ENCODE results near the gene RABGAP1.
"Not testable (repeated sequence)": the region's sequence is repeated elsewhere in the genome, so short reads cannot be mapped to it uniquely, and the experiment has no call there.

RABGAP1 gene

DNA sequence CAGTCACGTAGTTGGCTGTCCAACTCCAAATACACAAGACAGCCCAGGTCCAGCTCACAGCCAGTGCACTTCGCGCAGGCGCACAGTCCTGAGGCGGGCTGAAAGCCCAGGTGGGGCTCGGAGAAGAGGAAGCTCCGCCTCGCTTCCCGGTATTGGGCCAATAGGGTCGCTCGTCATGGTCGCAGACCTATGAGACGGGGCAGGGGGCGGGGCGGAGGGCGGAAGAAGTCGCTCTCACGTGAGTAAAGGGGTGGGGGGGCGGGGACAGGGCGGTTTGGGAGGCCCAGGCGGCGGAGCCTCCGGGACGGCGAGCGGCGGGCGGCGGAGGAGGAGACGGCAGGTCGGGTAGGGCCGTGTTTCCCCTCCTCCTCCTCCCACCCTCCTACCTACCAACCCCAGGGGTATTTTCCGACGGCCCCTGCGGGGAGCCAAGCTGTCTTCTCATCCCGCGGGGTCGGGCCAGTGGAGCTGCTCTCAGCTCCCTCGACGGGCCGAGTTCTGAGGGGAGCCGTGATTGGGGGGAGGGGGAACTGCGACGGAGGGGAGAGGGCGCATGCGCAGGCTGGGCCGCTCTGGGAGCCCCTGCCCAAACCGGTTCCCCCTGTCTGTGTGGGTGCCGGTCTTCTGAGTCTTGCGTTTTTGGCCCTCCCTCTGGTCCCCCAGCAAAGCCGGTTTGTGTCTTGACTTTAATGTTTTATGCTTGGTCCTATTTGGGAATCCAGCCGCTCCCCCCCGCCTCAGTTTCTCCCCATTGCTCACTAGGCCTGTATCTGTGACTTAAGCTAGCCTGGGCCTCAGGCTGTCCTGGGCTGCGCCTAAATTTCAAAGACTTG lies at the start of gene RABGAP1:
RABGAP1 (plus strand) TSS at position 272 of the 833 bp plus-strand sequence. CDS start 16,040 bp downstream, outside the sequence.
- peak; percentile 98 for DNase-seq

DNA sequence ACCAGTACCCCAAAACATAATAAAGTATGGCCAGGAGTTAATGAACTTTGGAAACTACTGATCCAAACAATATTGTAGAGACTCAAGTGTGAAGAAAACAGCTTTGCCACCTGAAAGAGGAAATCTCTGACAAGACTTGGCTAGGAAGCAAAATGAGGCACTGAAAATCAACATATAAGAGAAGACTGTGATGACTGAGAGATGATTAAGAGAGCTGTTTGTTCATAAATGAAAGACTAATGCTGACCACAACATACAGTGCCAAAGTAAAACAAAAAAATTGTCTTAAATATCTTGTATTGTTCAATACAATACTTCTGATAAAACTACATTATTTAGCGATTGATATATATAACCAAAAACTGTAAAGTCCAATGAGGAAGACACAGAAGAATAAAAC lies 42.9 kb upstream of the RABGAP1 start:
- DNase-seq: no peak

DNA sequence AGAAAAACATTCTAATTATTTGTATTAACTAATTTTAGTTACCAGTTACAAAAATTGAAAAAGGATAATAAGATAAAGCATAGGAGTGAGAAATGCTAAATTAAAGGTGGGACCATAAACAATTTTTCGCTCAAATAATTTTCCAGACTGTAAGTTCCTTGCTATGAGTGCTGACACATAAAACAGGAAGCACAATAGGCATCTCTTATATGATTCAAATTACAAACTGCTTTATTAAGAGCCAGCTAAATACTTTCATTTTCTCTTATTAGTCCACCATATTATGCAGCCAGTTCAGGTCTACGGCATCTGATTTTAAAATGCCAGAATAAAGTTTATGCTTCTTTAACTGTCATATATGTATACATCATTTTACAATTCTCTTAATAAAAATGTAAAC lies 40.0 kb upstream of the RABGAP1 start:
- DNase-seq: peak; percentile 39

DNA sequence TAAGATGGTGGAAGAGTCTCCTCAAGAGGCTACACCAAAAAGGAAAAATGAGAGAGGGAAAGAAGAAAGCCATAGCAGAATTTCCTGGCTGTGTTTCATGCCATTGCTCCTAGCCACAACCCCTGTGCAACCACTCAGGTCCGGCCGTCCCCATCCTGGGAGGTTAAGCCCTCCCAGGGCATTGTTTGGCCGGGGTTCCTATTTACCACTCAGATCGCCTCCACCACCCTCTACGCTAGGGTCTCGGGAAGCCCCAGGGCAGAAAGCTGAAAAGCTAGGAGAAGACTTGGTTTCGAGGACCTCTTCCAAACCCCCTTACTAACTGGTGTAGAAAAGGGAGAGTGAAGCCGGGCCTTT lies 36.4 kb upstream of the RABGAP1 start:
- peak; percentile 9 for DNase-seq

DNA sequence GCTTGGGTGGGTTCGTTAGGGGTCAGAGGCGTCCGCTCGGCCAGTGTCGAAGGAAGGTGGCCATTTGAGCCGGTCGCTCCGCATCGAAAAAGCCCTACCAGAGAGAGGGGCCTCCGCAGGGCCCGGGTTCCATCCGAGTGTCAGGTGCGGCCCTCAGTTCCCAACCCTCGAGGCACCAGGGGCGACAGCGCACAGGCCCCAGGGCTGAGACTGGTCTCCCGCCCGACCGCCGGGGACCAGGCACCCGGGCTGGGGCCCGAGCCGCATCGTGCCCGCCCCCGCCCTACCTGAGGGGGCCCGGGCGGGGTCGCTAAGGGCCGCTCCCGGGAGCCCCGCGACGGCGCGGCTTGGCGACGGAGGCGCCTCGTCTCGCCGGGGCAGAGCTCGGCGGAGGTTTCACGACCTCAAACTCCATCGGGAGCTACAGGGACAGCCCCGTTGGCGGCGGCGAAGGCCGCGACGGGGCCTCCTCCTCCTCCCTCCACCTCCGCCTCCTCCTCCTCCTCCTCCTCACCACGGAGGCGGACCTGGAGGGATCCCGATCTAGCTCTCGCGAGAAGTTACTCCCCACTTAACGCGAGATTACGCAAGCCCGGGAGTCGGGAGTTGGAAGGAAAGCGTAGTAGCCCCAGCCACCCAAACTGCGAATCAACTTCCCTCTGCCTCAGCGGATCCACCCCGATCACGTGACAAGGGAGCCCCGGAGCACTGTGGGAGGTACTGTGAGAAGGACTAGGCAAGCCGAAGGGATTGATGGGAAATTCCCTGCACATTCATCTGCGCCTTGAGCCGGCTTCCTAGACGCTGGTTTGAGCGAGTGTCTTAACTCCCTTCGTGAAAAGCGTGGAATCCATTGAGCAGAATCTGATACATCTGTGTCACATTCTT lies 35.8 kb upstream of the RABGAP1 start, which contains the start of gene RC3H2:
RC3H2 (minus strand) TSS at position 537 of the 888 bp plus-strand sequence. CDS start 7,850 bp downstream, outside the sequence.
- peak; percentile 99 for DNase-seq

DNA sequence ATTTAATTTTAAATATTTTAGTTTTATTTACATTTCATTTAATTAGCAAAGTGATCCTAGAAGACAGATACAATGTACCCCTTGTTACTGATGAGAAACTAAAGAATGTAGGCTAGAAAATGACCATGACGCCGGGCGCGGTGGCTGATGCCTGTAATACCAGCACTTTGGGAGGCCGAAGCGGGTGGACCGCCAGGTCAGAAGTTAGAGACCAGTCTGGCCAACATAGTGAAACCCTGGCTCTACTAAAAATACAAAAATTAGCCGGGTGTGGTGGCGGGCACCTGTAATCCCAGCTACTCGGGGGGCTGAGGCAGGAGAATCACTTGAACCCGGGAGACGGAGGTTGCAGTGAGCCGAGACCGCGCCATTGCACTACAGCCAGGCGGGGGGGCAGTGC lies 34.7 kb upstream of the RABGAP1 start:
- not testable (repeated sequence) for DNase-seq

DNA sequence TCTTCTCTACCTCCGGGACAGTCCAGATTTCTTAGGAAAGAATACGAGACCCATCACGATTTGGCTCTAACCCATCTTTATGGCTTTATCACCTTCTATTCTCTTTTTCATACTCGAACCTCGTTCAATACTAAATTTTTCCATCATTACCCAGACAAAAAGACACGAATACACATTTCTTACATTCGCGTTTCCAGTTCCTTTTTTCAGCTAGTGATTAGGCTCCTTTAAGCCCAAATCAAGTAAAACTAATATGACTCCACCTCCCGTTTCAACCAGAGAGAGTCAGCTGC lies 28.2 kb upstream of the RABGAP1 start:
- DNase-seq: no peak

DNA sequence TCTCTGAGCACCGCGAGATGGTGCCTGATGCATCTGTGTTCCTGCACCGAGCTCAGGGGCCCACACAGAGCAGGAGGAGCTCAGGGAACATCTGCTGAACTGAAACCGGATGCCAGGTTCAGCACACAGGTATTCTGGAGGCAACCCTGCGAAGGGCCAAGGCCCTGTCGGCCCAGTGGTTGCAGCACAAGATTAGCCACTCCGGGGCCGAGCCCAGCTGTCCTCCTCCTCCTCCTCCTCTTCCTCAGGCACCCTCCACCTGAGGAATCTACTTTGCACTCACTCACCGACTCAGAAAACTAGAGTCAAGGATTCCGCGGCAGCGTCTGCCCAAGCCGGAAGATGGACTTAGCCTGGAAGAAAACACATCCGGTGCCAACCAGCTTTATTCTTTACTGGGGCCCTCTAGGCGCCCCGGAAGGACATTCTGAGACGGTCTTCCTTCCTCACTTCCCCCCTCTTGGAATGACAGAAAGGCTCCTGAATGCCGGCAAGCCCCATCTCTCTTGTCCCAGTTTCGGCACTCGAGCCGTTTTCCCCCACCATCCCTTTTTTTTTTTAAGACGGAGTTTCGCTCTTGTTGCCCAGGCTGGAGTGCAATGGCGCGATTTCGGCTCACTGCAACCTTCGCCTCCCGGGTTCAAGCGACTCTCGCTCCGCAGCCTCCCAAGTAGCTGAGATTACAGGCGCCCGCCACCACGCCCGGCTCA lies 27.7 kb upstream of the RABGAP1 start, which contains the start of gene ZBTB6:
ZBTB6 (minus strand) TSS at position 360 of the 710 bp plus-strand sequence. CDS start 1,251 bp downstream, outside the sequence.
- peak; percentile 76 for DNase-seq

DNA sequence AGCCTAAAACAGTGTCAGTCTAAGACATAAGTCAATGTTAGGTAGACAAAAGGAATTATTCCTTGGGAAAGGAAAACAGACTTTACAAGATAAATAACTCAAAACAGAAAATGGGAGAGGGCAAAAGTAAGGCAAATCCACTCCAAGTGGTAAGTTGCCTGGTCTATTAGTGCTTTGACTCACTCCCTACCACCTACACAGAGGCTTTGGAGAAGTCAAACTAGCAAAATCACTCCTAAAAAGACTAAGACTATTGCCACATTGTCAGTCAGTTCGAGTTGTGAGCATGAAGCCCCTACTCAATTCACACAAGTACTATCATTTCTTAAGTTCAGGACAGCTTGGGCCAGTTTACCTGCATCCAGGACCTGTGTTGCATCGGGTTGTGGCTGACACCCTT lies 22.5 kb upstream of the RABGAP1 start:
- DNase-seq: no peak

DNA sequence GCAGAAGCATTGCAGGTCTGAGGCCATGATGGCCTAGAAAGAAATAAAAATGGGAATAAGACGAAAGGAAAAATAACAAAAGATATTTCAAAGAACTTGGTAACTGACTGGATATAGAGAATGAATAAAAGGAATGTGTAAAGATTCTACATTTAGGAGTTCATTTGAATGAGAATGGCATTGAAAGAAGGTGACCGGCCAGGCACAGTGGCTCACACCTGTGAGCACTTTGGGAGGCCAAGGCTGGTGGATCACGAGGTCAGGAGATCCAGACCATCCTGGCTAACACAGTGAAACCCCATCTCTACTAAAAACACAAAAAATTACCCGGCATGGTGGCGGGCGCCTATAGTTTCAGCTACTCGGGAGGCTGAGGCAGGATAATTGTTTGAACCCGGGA lies 18.1 kb upstream of the RABGAP1 start:
- DNase-seq: no peak

DNA sequence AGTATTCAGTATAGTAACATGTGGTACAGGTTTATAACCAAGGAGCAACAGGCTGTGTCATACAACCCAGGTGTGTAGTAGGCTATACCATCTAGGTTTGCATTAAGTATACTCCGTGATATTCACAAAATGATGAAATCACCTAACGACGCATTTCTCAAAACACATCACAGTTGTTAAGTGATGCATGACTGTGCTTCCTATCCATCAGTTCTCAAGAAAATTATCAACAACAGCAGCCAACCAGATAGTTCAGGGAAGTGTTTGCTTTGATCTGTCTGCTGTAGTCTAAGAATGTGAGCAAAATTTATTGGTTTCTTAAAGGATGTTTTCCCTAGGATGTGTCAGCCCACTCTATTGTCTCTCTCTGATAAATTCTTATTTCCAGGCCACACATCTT lies 16.9 kb upstream of the RABGAP1 start:
- DNase-seq: no peak

DNA sequence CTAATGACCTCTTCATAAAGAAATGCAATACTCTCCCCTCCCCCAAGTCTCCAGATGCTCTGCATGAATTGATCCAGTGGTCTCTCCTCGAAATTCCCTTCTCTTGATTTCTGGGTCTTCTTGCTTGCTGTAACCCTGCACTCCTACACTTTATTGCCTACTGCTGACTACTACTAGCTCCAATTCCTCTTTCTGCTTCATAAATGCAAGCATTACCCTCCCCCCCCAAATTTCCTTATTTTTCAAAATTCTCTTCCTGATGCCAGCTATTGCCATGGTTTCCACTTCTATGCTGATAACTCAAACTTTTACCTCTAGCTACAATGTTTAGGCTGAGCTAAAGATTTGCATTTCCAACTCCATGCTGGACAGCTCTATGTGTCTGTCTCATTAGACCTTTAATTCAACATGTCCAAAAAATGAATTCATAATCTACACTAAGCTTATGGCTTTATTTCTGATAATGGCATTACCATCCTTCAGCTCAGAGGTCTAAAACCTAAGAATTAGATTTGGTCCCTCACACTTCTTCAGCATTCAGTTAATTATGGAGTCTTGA lies 10.9 kb upstream of the RABGAP1 start:
- DNase-seq: no peak

DNA sequence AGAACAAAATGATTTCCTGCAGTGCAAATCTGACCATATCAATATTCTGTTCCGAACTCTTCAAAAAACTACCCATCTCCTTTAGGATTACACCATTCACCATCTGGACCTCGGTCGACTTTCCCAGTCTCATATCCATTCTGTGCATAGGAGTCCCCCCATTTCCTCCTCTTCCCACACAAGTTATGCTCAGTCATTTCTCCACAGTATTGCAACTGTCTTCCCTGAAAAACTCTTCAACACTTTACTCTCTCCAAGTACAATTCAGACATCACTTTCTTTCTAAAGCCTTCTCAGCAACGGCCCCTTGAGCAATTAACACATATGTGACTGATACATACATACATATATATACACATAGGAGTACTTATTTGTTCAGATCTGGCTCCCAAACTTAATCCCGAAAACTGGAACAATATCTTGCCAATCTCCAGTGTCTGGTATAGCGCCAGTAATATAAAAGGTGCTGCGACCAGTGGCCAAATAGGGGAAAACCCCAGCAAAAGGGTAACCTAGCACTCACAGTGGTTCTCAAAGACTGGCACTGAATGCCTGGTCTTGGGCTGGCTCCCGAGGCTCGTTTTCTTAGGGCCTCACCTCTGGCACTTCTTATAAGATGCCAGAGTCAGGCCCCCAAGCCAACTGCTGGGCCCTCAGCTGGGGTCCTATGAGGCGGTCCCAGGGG lies 10.1 kb upstream of the RABGAP1 start:
- no peak for DNase-seq

DNA sequence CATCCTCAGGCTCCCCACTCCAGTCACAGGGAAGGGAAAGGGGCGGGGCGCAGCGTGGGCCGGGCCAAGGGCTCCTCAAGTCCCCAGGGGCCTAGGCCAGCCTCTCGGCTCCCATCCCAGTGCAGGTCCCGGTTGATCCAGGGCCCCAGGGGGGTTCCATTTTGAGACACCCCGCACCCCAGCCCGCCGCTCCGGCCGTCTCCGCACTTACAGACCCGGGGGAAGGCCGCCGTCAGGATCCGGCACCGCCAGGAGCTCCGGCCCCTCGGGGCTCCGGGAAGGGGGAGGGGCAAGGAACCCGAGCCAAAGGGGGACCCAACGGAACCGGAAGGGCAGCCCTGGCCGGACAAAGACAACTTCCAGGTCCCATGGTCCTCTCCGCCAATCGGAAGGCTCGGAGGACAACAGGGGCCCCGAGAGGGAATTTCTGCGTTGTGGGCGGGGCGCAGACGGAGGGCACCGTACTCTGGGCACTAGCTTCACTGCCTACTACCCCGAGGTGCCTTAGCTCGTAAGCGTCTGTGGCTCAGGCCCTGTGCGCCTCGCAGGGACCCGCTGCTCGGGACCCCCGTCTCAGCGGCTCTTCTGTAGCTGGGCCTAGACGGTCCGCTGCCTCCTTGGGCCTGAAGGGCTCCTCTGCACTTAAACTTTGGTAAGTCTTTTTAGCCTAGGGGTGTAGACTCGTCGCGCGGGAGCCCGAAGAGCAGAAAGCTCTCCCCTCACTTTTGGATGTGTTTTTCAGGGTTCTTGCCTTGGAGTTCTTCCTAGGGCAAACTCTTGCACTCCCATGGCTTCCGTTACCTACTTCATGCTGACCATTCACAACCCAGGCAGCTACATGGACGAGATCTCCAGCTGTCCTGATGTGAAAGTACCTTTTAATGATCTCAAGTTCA lies 9.3 kb upstream of the RABGAP1 start, which contains the start of gene ZBTB26:
ZBTB26 (minus strand) TSS at position 287 of the 896 bp plus-strand sequence. CDS start 11,578 bp downstream, outside the sequence.
- peak; percentile 91 for DNase-seq

DNA sequence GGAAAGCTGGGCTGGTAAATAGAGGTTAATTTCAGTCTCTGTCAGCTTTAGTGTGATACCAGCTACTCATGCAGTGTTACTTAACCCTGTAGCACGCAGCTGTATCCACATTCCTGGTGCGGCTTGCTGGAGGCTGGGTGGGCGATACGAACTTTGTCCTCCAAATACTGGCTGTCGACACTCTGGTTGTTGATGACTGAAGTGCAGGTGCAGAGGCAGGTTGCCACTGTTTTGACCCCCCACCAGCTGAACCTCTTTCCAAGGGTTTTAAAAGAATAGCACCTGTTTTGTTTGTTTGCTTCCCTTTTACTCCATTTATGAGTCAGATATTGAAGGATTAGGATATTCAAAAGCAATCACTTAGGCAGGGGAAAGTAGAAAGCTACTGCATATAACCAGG lies 4.4 kb upstream of the RABGAP1 start:
- DNase-seq: no peak

DNA sequence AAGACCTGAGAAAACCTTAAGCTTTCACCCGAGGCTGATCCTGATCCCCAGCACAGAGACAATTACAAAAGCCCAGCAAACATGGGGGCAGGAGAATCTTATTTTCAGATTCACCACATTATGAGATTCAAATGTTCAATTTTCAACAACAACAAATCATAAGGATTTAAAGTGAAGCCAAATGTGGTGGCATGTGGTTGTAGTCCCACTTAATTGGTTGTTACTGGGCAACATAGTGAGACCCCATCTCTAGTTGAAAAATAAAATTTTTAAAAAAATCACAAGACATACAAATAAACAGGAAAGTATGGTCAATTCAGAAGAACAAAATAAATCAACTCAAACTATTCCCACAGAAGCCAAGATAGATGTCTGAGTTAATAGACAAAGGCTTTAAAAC lies 3.9 kb upstream of the RABGAP1 start:
- no peak for DNase-seq

DNA sequence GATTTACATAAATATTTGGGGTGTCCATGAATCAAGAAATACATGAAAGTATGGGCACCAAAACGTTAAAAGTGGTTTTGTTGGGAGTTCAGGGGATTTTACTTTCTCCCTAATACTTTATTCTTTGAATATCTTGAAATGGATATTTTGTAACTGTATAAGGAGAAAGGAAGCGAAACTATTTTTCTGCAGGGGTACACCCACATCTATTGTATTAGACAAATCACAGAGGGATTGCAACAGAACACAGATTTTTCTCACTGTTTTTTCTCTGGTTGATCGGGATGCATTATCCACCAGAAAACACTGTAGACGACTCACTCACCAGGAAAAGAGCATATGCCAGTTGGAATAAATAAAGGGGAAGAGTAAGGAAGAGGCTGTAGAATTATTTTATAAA lies 1.2 kb upstream of the RABGAP1 start:
- DNase-seq: no peak

DNA sequence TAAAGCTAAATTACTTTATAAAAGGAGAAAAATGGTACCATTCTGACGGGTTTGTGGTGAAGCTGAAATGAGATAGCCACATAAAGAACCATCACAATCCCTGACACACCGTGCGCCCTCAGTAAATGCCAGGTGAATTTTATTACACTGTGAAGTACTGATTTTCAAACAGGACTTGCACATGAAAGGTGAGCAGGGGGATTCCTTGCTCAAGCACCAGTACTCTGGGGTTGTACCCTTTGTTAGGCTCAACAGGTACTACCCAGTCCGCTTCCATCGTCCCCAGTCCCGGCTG lies 419 bp upstream of the RABGAP1 start:
- DNase-seq: no peak

DNA sequence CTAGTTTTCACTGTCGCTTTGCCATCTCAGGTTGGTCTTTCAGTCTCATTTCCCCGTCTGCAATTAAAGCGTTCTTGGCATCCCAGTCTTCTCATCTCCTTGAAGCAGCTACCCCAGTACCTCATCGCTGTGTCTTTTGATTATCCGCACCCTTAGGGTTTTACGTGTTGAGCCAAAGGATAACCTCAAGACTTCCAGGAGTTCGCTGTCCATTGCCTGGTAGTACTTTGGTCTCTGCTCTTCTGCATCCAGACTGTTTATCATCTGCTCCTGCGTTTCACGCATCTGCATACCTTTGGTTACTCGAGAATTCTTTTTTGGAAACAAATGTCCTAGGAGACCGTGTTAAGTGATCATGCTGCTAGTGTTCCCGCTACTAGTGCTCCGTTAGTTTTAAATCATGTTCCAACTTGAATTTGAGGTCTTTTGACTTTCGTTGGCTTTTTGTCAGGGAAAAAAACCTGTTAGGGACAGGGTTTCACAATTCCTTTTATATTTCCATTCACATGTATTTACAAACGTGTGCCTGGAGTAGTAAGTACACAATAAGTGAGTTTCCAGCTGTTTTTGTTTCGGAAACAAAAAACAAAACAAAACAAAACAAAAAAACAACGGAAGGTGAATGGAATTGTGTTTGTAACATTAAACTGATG lies 888 bp downstream of the RABGAP1 start:
- no peak for DNase-seq

DNA sequence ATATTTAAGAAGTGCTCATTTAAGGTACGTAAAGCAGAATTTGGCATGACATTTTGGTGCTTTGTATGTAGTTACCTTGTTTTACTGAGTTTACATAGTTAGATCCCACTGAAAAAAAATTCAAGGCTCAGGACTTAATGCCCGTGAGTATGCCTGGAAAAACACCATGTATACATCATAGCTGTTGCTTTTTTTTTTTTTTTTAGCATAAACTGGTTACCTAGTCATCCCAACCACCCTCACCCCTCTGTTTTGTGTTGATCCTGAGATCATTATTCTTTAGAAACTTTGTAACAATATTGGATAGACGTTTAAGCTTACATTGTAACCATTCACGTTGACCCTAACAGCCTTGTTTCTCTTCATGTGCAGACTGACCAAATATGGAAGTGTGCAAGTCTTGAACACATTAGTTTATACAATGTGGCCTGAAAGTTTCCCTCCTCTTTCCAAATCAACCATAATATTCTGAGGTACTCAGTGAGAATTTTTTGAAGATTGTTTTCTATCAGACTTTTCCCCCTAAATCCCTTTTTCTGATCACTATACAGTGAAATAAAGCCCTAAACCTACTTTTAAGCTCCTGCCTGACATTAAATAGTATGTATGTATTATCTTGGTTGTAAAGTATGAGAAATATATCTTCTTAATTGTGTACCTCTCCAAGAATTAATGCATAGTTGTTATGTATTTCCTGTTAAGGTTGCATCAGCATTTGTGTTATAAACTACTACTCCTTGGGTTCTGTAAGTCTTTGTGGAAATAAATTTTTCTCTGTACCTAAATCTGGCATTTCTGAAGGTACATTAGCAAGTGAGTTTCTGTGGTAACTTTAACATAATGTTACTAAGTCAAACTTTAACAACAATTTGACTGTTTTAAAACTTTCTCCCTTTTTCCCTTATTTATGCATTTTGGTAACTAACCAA lies 4.4 kb downstream of the RABGAP1 start:
- no peak for DNase-seq
